Endothelial cell of umbilical vein (primary cell): ENCODE measurements around the gene MBD2.

ENCODE experiments used
- EZH2 ChIP-seq: IDR thresholded peaks from 2 replicates; pipeline ENCODE4 v1.6.1; 2012; ENCODE audit warnings: borderline replicate concordance, low read depth, mild to moderate bottlenecking, moderate library complexity, low read length, inconsistent platforms; ENCODE audit not compliant: severe bottlenecking
- FOS ChIP-seq: IDR thresholded peaks from 2 replicates; pipeline ENCODE4 v1.6.1; 2011; ENCODE audit warnings: mild to moderate bottlenecking, low read length, moderate library complexity, borderline replicate concordance; ENCODE audit not compliant: insufficient read depth
- GATA2 ChIP-seq: IDR thresholded peaks from 2 replicates; pipeline ENCODE4 v1.7.0; 2011; ENCODE audit warnings: low read depth, mild to moderate bottlenecking, moderate library complexity, mixed read lengths, low read length; ENCODE audit not compliant: insufficient read length, insufficient read depth
- JUN ChIP-seq: IDR thresholded peaks from 2 replicates; pipeline ENCODE4 v1.6.1; 2011; ENCODE audit warnings: borderline replicate concordance, low read depth; ENCODE audit not compliant: insufficient read length, insufficient read depth
- MYC ChIP-seq: IDR thresholded peaks from one replicate; pipeline ENCODE4 v1.6.1; 2011; ENCODE audit warnings: mild to moderate bottlenecking, low read depth, low read length
- POLR2A ChIP-seq: IDR thresholded peaks from 2 replicates; pipeline ENCODE4 v1.6.1; 2012; ENCODE audit warnings: low read depth, mild to moderate bottlenecking, control low read depth, low read length
- POLR2AphosphoS5 ChIP-seq: IDR thresholded peaks from 2 replicates; pipeline ENCODE4 v1.6.1; 2012; ENCODE audit warnings: low read depth, mild to moderate bottlenecking, control low read depth, low read length, moderate library complexity; ENCODE audit not compliant: insufficient read depth
- TF ChIP-seq, protein P1 (sequence below), 2 donors: IDR thresholded peaks; 1 replicate in 1 of 2; 2 replicates in 1 of 2; pipeline ENCODE4 v1.5.1; 2011; ENCODE audit warnings: low read length in 2 of 2, mild to moderate bottlenecking in 2 of 2, moderate library complexity in 2 of 2, control low read depth in 1 of 2, inconsistent platforms in 1 of 2, low read depth in 1 of 2; ENCODE audit not compliant: insufficient read depth in 1 of 2; ENCODE audit errors: extremely low read depth in 1 of 2
- TF ChIP-seq, protein P2 (sequence below): IDR thresholded peaks from 2 replicates; pipeline ENCODE4 v1.6.1; 2011; ENCODE audit not compliant: insufficient read depth, insufficient read length

DNA sequence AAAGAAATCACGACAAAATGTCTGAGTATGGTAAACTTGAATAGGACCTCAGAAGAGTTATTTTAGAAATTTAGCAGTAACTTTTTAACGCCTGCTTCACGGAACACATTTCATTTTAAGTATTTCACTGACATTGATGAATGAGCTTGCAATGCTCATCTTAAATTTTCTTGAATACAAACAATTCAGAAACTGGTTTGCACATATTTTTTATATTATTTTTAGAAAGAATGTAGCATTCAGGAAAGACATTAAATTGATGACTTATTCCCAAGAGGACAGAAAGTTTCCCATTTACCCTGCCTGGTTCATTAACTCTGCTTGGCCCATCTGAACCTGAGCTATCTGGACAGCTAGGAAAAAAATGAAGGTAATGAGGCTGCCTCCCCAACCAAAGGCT lies 89.3 kb downstream of the MBD2 start:
- TF ChIP-seq, protein P1, sequence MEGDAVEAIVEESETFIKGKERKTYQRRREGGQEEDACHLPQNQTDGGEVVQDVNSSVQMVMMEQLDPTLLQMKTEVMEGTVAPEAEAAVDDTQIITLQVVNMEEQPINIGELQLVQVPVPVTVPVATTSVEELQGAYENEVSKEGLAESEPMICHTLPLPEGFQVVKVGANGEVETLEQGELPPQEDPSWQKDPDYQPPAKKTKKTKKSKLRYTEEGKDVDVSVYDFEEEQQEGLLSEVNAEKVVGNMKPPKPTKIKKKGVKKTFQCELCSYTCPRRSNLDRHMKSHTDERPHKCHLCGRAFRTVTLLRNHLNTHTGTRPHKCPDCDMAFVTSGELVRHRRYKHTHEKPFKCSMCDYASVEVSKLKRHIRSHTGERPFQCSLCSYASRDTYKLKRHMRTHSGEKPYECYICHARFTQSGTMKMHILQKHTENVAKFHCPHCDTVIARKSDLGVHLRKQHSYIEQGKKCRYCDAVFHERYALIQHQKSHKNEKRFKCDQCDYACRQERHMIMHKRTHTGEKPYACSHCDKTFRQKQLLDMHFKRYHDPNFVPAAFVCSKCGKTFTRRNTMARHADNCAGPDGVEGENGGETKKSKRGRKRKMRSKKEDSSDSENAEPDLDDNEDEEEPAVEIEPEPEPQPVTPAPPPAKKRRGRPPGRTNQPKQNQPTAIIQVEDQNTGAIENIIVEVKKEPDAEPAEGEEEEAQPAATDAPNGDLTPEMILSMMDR (IDR thresholded peaks at IDR 0.05; ENCODE audit: extremely low read depth in 1 of 2, insufficient read depth in 1 of 2, low read depth in 1 of 2, low read length in 2 of 2) = no peak
- TF ChIP-seq POLR2AphosphoS5 (no peak), POLR2A (no peak), EZH2 (no peak), JUN (no peak), MYC (no peak), GATA2 (no peak), FOS (no peak)
- TF ChIP-seq, protein P2, sequence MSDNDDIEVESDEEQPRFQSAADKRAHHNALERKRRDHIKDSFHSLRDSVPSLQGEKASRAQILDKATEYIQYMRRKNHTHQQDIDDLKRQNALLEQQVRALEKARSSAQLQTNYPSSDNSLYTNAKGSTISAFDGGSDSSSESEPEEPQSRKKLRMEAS = no peak
